ENCODE results near the gene CMBL.
"Not testable (repeated sequence)": the region's sequence is repeated elsewhere in the genome, so short reads cannot be mapped to it uniquely, and the experiment has no call there.

CMBL gene

GRCh38 chr5:10351919-10352318 lies 44.2 kb upstream of the CMBL start:
- TF ChIP-seq EZH2phosphoT487 (IDR thresholded peaks at IDR 0.05; ENCODE audit: borderline replicate concordance), result no peak
- TF ChIP-seq CTCF (conservative IDR thresholded peaks at IDR 0.05; ENCODE audit: low read length), result no peak
- H3K4me3 ChIP-seq (ENCODE audit: low read length, poor library complexity, severe bottlenecking), result no peak overlapping the region
- H3K36me3 ChIP-seq (ENCODE audit: insufficient read depth, low read length), result no peaks in the 10 kb centered on the region
- no peaks in the 10 kb centered on the region for H3K9me3 ChIP-seq (ENCODE audit: insufficient read depth, low read depth, low read length)
- H2AFZ ChIP-seq (ENCODE audit: low read length), result no peak overlapping the region
- H3K27me3 ChIP-seq (ENCODE audit: insufficient read depth, low read length, poor library complexity, severe bottlenecking), result no peaks in the 10 kb centered on the region
- H3K4me2 ChIP-seq (ENCODE audit: low read depth, low read length, poor library complexity, severe bottlenecking), result peak overlapping the region; percentile 84
- peaks cover 23% of the 10 kb centered on the region for H3K4me1 ChIP-seq (ENCODE audit: insufficient read depth, low read length, poor library complexity, severe bottlenecking)
- peaks cover 29% of the 10 kb centered on the region for H4K20me1 ChIP-seq (ENCODE audit: insufficient read depth, low read length, poor library complexity, severe bottlenecking)
- peak overlapping the region; percentile 98 for H3K9ac ChIP-seq (ENCODE audit: low read depth, low read length, poor library complexity, severe bottlenecking)
- no peaks in the 10 kb centered on the region for H3K9me2 ChIP-seq (replicated peaks; ENCODE audit: low read depth, low read length)
- peaks cover 47% of the 10 kb centered on the region for H3K79me2 ChIP-seq (ENCODE audit: insufficient read depth, low read length)
- no peaks in the 10 kb centered on the region; the same call in 1 of the 2 replicates for H3F3A ChIP-seq (ENCODE audit: low read depth)

- peak overlapping the region; percentile 84 for H3K4me2 ChIP-seq (ENCODE audit: low read depth, low read length, poor library complexity, severe bottlenecking)
- TF ChIP-seq EZH2phosphoT487 (IDR thresholded peaks at IDR 0.05; ENCODE audit: borderline replicate concordance), result no peak
- no peak for TF ChIP-seq CTCF (conservative IDR thresholded peaks at IDR 0.05; ENCODE audit: low read length)
- H3K27me3 ChIP-seq (ENCODE audit: insufficient read depth, low read length, poor library complexity, severe bottlenecking), result no peaks in the 10 kb centered on the region
- H3K9ac ChIP-seq (ENCODE audit: low read depth, low read length, poor library complexity, severe bottlenecking), result no peak overlapping the region
- no peak overlapping the region for H3K4me3 ChIP-seq (ENCODE audit: low read length, poor library complexity, severe bottlenecking)
- peaks cover 41% of the 10 kb centered on the region for H3K79me2 ChIP-seq (ENCODE audit: insufficient read depth, low read length)
- H3K9me3 ChIP-seq (ENCODE audit: insufficient read depth, low read depth, low read length), result no peaks in the 10 kb centered on the region
- no peaks in the 10 kb centered on the region for H3K9me2 ChIP-seq (replicated peaks; ENCODE audit: low read depth, low read length)
- H3F3A ChIP-seq (ENCODE audit: low read depth), result no peaks in the 10 kb centered on the region; the same call in 1 of the 2 replicates
- H3K4me1 ChIP-seq (ENCODE audit: insufficient read depth, low read length, poor library complexity, severe bottlenecking), result peaks cover 19% of the 10 kb centered on the region
- no peaks in the 10 kb centered on the region for H3K36me3 ChIP-seq (ENCODE audit: insufficient read depth, low read length)
- H4K20me1 ChIP-seq (ENCODE audit: insufficient read depth, low read length, poor library complexity, severe bottlenecking), result peaks cover 23% of the 10 kb centered on the region
- H2AFZ ChIP-seq (ENCODE audit: low read length), result no peak overlapping the region
Observed at GRCh38 chr5:10351199-10351905, 43.6 kb upstream of the CMBL start.

GRCh38 chr5:10348258-10348657 lies 40.6 kb upstream of the CMBL start:
- Histone ChIP-seq H3K27me3 (ENCODE audit: insufficient read depth, low read length, poor library complexity, severe bottlenecking) (no peaks in the 10 kb centered on the region), H3K9me3 (ENCODE audit: insufficient read depth, low read depth, low read length) (no peaks in the 10 kb centered on the region), H4K20me1 (ENCODE audit: insufficient read depth, low read length, poor library complexity, severe bottlenecking) (no peaks in the 10 kb centered on the region), H3K79me2 (ENCODE audit: insufficient read depth, low read length) (peaks cover 13% of the 10 kb centered on the region; the same call in 1 of the 2 replicates), H2AFZ (ENCODE audit: low read length) (no peak overlapping the region), H3K9me2 (replicated peaks; ENCODE audit: low read depth, low read length) (no peaks in the 10 kb centered on the region), H3F3A (ENCODE audit: low read depth) (no peaks in the 10 kb centered on the region; the same call in 1 of the 2 replicates), H3K36me3 (ENCODE audit: insufficient read depth, low read length) (no peaks in the 10 kb centered on the region), H3K9ac (ENCODE audit: low read depth, low read length, poor library complexity, severe bottlenecking) (no peak overlapping the region), H3K4me1 (ENCODE audit: insufficient read depth, low read length, poor library complexity, severe bottlenecking) (peaks cover 9% of the 10 kb centered on the region), H3K4me3 (ENCODE audit: low read length, poor library complexity, severe bottlenecking) (no peak overlapping the region), H3K4me2 (ENCODE audit: low read depth, low read length, poor library complexity, severe bottlenecking) (no peak overlapping the region)
- TF ChIP-seq EZH2phosphoT487 (IDR thresholded peaks at IDR 0.05; ENCODE audit: borderline replicate concordance) (no peak), CTCF (conservative IDR thresholded peaks at IDR 0.05; ENCODE audit: low read length) (no peak)

GRCh38 chr5:10344461-10345106 lies 36.9 kb upstream of the CMBL start:
- H3K9me2 ChIP-seq (replicated peaks; ENCODE audit: low read depth, low read length); H4K20me1 ChIP-seq (ENCODE audit: insufficient read depth, low read length, poor library complexity, severe bottlenecking): not testable (repeated sequence)

More at GRCh38 chr5:10344461-10345106, 36.9 kb upstream of the CMBL start:
- not testable (repeated sequence) for H3K79me2 ChIP-seq (ENCODE audit: insufficient read depth, low read length); H2AFZ ChIP-seq (ENCODE audit: low read length); H3F3A ChIP-seq (ENCODE audit: low read depth); H3K9me3 ChIP-seq (ENCODE audit: insufficient read depth, low read depth, low read length); H3K4me3 ChIP-seq (ENCODE audit: low read length, poor library complexity, severe bottlenecking); H3K36me3 ChIP-seq (ENCODE audit: insufficient read depth, low read length); H3K4me2 ChIP-seq (ENCODE audit: low read depth, low read length, poor library complexity, severe bottlenecking); H3K4me1 ChIP-seq (ENCODE audit: insufficient read depth, low read length, poor library complexity, severe bottlenecking); H3K27me3 ChIP-seq (ENCODE audit: insufficient read depth, low read length, poor library complexity, severe bottlenecking); H3K9ac ChIP-seq (ENCODE audit: low read depth, low read length, poor library complexity, severe bottlenecking)
